Fibroblast of lung (primary cell): ENCODE results near the gene WBP11.

Source experiments
- EZH2 ChIP-seq: IDR thresholded peaks from 2 replicates; pipeline ENCODE4 v1.5.1; 2012; ENCODE audit warnings: low read length, control low read depth, mild to moderate bottlenecking; ENCODE audit errors: missing control alignments
- TF ChIP-seq, protein P1 (sequence below), 2 donors: IDR thresholded peaks in 1 of 2; conservative IDR thresholded peaks in 1 of 2; 1 replicate in 1 of 2; 2 replicates in 1 of 2; pipeline ENCODE4 v1.5.1; 2011 to 2012; ENCODE audit warnings: low read length in 2 of 2, control low read depth in 1 of 2, inconsistent platforms in 1 of 2, low read depth in 1 of 2, mild to moderate bottlenecking in 1 of 2

DNA sequence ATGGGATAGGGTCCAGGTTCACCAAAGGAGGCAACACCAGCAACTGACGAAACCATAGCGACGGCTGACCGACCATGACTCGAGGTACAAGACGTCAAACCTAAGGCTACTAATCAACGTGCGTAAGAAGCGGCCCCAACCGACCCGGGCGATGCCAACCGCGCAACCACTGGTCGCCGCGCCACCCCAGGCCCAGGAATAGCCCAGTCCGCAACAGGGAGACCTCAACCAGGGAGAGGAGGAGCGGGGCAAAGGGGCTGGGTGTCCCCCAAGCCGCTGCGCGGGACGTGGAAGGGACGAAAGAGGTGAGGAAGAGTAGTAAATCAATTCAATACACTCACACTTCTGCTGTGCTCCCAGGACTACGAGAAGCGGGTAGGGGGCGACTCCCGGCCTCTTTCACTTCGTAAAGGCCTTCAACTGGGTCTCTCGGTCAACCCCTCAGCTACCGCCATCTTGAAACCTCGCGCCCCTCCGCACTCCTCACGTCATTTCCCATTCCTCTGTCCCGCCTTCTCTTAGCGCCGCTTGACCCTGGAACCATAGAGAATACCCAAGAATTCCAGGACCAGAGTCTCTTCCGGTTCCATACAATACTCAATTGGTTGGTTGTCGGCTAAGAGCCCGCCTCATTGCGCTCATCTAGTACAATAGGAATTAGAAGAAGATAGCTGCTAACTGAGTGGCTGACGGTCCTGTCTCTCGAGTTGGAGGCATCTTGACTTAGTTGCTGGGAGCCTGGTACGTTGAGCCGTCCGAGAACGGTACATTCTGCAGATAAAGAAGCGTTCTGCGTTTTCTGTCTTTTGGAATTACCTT, at the start of gene WBP11, which contains the start of gene C12orf60:
- TF ChIP-seq, protein P1, sequence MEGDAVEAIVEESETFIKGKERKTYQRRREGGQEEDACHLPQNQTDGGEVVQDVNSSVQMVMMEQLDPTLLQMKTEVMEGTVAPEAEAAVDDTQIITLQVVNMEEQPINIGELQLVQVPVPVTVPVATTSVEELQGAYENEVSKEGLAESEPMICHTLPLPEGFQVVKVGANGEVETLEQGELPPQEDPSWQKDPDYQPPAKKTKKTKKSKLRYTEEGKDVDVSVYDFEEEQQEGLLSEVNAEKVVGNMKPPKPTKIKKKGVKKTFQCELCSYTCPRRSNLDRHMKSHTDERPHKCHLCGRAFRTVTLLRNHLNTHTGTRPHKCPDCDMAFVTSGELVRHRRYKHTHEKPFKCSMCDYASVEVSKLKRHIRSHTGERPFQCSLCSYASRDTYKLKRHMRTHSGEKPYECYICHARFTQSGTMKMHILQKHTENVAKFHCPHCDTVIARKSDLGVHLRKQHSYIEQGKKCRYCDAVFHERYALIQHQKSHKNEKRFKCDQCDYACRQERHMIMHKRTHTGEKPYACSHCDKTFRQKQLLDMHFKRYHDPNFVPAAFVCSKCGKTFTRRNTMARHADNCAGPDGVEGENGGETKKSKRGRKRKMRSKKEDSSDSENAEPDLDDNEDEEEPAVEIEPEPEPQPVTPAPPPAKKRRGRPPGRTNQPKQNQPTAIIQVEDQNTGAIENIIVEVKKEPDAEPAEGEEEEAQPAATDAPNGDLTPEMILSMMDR (conservative IDR thresholded peaks at IDR 0.05 in 1 of 2, IDR thresholded peaks at IDR 0.05 in 1 of 2; ENCODE audit: low read depth in 1 of 2, low read length in 2 of 2) = no peak
- TF ChIP-seq EZH2 = no peak
